Fibroblast of lung (primary cell): ENCODE data around the gene EXOC6. TPM values are rescaled to one million over a fixed set of nuclear protein-coding genes. Genes with fewer than 3 reads are reported as not detected.

Experiments used
- DNase-seq, 2 donors: peaks; one replicate each; pipeline versions ENCODE4 v3.0.0 to v3.0.0-alpha.2; 2010; ENCODE audit warnings: low read depth in 2 of 2
- H2AFZ ChIP-seq: 2 replicates; pipeline ENCODE4 v1.5.1; 2012; ENCODE audit warnings: low read length, control low read depth, inconsistent platforms
- H3K27ac ChIP-seq: 2 replicates; pipeline ENCODE4 v1.5.1; 2011; ENCODE audit warnings: low read length, control low read depth; ENCODE audit not compliant: insufficient read depth
- H3K27me3 ChIP-seq: 2 replicates; pipeline ENCODE4 v1.5.1; 2011; ENCODE audit warnings: mild to moderate bottlenecking, low read length; ENCODE audit not compliant: control insufficient read depth, insufficient read depth
- H3K36me3 ChIP-seq: 2 replicates; pipeline ENCODE4 v1.5.1; 2011; ENCODE audit warnings: low read length; ENCODE audit not compliant: control insufficient read depth, insufficient read depth
- H3K4me1 ChIP-seq: 2 replicates; pipeline ENCODE4 v1.5.1; 2011; ENCODE audit warnings: low read length; ENCODE audit not compliant: control insufficient read depth, insufficient read depth; ENCODE audit errors: extremely low read depth
- H3K4me2 ChIP-seq: 2 replicates; pipeline ENCODE4 v1.5.1; 2011; ENCODE audit warnings: low read length, control low read depth; ENCODE audit not compliant: insufficient read depth; ENCODE audit errors: extremely low read depth
- H3K4me3 ChIP-seq, 4 experiments: fragments of 200-600 bp in 1 of 4; sonication (generic) in 1 of 4; replicated peaks in 1 of 4; 2 replicates each; pipeline ENCODE4 v1.5.1; 2011 to 2016; ENCODE audit warnings: low read length in 4 of 4, low read depth in 3 of 4, mild to moderate bottlenecking in 3 of 4, control low read depth in 2 of 4, inconsistent platforms in 1 of 4, mixed read lengths in 1 of 4; ENCODE audit not compliant: insufficient read depth in 1 of 4; ENCODE audit errors: control extremely low read depth in 1 of 4
- H3K79me2 ChIP-seq: 2 replicates; pipeline ENCODE4 v1.5.1; 2012; ENCODE audit warnings: mild to moderate bottlenecking, low read length, inconsistent platforms; ENCODE audit not compliant: control insufficient read depth, insufficient read depth
- H3K9ac ChIP-seq: 2 replicates; pipeline ENCODE4 v1.5.1; 2011; ENCODE audit warnings: mild to moderate bottlenecking, low read length, control low read depth; ENCODE audit not compliant: insufficient read depth
- H3K9me3 ChIP-seq: 2 replicates; pipeline ENCODE4 v1.5.1; 2012; ENCODE audit warnings: low read depth, low read length; ENCODE audit not compliant: control insufficient read depth, insufficient read depth
- H4K20me1 ChIP-seq: 2 replicates; pipeline ENCODE4 v1.5.1; 2011; ENCODE audit warnings: low read length; ENCODE audit not compliant: control insufficient read depth, insufficient read depth; ENCODE audit errors: extremely low read depth
- CTCF ChIP-seq, 2 donors: IDR thresholded peaks in 1 of 2; conservative IDR thresholded peaks in 1 of 2; 1 replicate in 1 of 2; 2 replicates in 1 of 2; pipeline ENCODE4 v1.5.1; 2011 to 2012; ENCODE audit warnings: low read length in 2 of 2, control low read depth in 1 of 2, inconsistent platforms in 1 of 2, low read depth in 1 of 2, mild to moderate bottlenecking in 1 of 2
- EZH2 ChIP-seq: IDR thresholded peaks from 2 replicates; pipeline ENCODE4 v1.5.1; 2012; ENCODE audit warnings: low read length, control low read depth, mild to moderate bottlenecking; ENCODE audit errors: missing control alignments
- polyA plus RNA-seq, 2 donors: library from polyadenylated mRNA; depleted of rRNA in 1 of 2; stranded (reverse) in 1 of 2; unstranded in 1 of 2; fragments of >200 nt; gene quantifications; 2 replicates each; pipeline ENCODE4 v1.2.1, GENCODE V29; 2011 to 2012; ENCODE audit warnings: missing spikeins in 1 of 2
- total RNA-seq: library from RNA; depleted of rRNA; stranded (reverse); fragments of >200 nt; gene quantifications from 2 replicates; pipeline ENCODE4 v1.2.1, GENCODE V29; 2014

EXOC6 gene
- total and polyA plus RNA-seq, 2 donors (not counting 1 experiment from before 2014, with no cell fraction given), result 6.2 to 9.2 TPM

GRCh38 chr10:93069245-93069561, 220.9 kb downstream of the EXOC6 start:
- H3K36me3 ChIP-seq, result no peaks in the 10 kb centered on the region
- H3K4me1 ChIP-seq, result no peaks in the 10 kb centered on the region
- H3K4me3 ChIP-seq, result no peak overlapping the region
- H3K9ac ChIP-seq, result no peak overlapping the region
- DNase-seq, result no peak
- TF ChIP-seq EZH2, result no peak
- TF ChIP-seq CTCF (conservative IDR thresholded peaks at IDR 0.05 in 1 of 2, IDR thresholded peaks at IDR 0.05 in 1 of 2; ENCODE audit: low read depth in 1 of 2, low read length in 2 of 2), result no peak
- H3K4me2 ChIP-seq, result no peak overlapping the region
- no peaks in the 10 kb centered on the region for H4K20me1 ChIP-seq
- H2AFZ ChIP-seq, result no peak overlapping the region
- peaks cover 77% of the 10 kb centered on the region for H3K27me3 ChIP-seq
- H3K27ac ChIP-seq, result no peak overlapping the region
- no peaks in the 10 kb centered on the region for H3K9me3 ChIP-seq
- H3K79me2 ChIP-seq, result no peaks in the 10 kb centered on the region

GRCh38 chr10:93070378-93071176, 222.3 kb downstream of the EXOC6 start:
- Histone ChIP-seq H2AFZ (no peak overlapping the region), H3K27me3 (peaks cover 77% of the 10 kb centered on the region), H3K36me3 (no peaks in the 10 kb centered on the region), H3K9ac (no peak overlapping the region), H4K20me1 (no peaks in the 10 kb centered on the region), H3K4me1 (no peaks in the 10 kb centered on the region), H3K4me3 (no peak overlapping the region), H3K9me3 (no peaks in the 10 kb centered on the region), H3K79me2 (no peaks in the 10 kb centered on the region), H3K27ac (no peak overlapping the region), H3K4me2 (no peak overlapping the region)
- TF ChIP-seq EZH2 (peak; percentile 62), CTCF (conservative IDR thresholded peaks at IDR 0.05 in 1 of 2, IDR thresholded peaks at IDR 0.05 in 1 of 2; ENCODE audit: low read depth in 1 of 2, low read length in 2 of 2) (no peak)
- DNase-seq, result no peak

- TF ChIP-seq EZH2 (no peak), CTCF (conservative IDR thresholded peaks at IDR 0.05 in 1 of 2, IDR thresholded peaks at IDR 0.05 in 1 of 2; ENCODE audit: low read depth in 1 of 2, low read length in 2 of 2) (no peak)
- no peaks in the 10 kb centered on the region for H3K79me2 ChIP-seq
- no peaks in the 10 kb centered on the region for H4K20me1 ChIP-seq
- H3K27ac ChIP-seq, result no peak overlapping the region
- H3K9me3 ChIP-seq, result no peaks in the 10 kb centered on the region
- no peaks in the 10 kb centered on the region for H3K36me3 ChIP-seq
- H3K4me3 ChIP-seq, result no peak overlapping the region
- no peak overlapping the region for H3K4me2 ChIP-seq
- H3K9ac ChIP-seq, result no peak overlapping the region
- no peaks in the 10 kb centered on the region for H3K4me1 ChIP-seq
- no peak overlapping the region for H2AFZ ChIP-seq
- no peak for DNase-seq
- peaks cover 77% of the 10 kb centered on the region for H3K27me3 ChIP-seq
Measured at GRCh38 chr10:93071177-93071472, 222.8 kb downstream of the EXOC6 start.
